GM12801 (cell line): ENCODE measurements around the gene AP2A2.

Experiments
- CTCF ChIP-seq: IDR thresholded peaks from one replicate; pipeline ENCODE4 v1.5.1; 2011; ENCODE audit warnings: control low read depth; ENCODE audit not compliant: insufficient read length; ENCODE audit errors: extremely low read depth

Gene AP2A2

GRCh38 chr11:886568-886967 lies 39.1 kb upstream of the AP2A2 start:
- no peak for TF ChIP-seq CTCF

DNA sequence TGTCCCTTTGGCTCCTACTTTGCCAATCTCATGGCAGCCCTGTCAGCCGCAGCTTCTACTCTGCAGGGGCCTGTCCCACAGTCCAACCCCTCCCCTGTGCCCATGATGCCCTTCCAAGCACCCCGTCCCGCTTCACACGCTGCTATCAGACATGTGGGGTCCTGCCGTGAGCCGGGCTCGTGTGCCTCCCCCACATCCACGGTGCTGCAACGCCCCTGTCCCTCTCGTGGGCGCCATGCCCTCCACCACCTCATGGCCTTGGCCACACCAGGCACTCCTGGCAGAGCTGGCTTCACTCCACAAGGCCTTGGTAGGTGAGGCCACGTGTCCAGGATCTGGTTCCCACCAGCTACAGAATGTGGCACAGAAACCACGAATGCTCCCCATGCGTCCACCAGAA lies 38.1 kb upstream of the AP2A2 start:
- no peak for TF ChIP-seq CTCF

DNA sequence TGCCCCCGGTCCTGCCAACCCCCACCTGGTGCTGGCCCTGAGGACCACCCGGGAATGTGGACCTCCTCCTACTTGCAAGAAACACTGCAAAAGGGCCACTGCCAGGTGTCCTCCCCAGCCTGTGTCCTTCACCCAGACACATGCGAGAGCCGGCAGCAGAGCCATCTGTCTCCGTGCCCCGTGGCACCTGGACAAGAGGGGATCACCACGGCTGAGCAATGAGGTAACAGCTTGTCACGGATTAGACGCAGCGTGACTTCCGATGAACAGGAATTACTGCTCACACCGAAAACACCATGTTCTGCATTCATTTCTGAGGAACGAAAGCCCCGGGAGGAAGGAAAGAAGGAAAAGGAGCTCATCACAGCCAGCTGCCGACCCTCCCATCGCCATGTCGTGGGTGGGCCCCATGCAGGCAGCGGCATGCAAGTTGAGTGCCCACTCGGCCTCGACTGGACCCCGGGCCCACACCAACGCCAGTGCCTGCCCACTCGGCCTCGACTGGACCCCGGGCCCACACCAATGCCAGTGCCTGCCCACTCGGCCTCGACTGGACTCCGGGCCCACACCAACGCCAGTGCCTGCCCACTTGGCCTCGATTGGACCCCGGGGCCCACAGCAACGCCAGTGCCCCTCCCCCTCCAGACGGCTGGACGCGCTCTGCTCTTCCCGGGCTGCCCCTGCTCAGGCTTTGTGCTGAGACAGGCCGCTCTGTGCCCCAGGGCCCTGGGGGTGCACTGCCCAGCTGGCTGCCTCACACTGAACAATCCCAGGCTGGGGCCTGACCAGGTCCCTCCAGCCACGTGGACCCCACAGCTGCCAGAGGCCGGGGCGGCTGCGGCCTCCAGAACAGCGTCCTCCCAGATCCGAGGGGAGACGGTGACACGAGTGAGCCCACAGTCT lies 37.1 kb upstream of the AP2A2 start:
- no peak for TF ChIP-seq CTCF

DNA sequence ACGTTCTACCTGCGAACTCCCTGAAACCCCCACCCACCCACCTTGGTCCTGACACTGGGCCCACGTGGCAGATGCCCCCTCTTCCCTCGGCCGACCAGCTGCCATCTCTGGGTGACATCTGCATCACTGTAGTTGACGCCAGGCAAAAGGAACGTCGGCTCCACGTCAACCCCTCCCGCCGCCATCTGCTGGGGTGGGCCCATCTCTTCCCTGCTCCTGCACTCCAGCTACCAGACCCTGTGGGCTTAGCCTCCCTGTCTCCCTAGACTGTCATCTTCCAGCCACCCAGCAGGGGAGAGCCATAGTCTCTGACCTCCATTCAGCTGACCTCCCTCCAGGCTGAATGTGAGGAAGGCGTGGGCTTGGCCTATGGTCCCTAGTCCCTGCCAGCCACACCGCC lies 36.4 kb upstream of the AP2A2 start:
- no peak for TF ChIP-seq CTCF

DNA sequence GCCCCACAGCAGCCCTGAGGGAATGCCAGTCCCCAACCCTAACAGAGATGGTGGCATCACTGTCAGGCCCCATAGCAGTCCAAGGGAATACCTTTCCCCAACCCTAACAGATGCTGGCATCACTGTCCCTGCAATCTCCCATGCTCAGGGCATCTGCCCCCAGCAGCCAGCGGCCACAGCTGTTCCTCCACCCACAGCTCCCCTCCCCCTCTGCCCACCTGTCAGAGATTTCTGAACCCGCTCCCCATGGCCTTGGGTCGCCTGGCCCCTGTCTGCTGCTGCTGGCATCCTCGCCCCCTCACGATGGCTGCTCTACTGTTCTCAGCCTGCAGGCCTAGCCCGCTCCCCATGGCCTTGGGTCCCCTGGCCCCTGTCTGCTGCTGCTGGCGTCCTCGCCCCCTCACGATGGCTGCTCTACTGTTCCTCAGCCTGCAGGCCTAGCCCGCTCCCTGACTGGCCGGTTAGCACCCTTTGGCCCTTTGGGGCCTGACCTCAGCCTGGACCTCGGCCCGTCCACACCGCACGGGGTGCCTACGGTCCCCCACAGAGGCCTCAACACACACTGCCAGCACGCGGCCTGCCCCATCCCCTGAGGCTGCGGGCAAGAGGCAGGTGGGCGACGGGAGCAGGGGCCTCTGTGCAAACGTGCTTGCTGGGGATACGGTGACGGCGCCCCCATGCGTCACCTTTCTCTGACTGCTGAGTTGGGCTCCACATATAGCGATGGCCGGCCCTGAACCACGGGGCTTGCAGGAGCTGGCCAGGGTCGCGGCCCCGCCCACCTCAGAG lies 35.8 kb upstream of the AP2A2 start:
- TF ChIP-seq CTCF, result no peak

DNA sequence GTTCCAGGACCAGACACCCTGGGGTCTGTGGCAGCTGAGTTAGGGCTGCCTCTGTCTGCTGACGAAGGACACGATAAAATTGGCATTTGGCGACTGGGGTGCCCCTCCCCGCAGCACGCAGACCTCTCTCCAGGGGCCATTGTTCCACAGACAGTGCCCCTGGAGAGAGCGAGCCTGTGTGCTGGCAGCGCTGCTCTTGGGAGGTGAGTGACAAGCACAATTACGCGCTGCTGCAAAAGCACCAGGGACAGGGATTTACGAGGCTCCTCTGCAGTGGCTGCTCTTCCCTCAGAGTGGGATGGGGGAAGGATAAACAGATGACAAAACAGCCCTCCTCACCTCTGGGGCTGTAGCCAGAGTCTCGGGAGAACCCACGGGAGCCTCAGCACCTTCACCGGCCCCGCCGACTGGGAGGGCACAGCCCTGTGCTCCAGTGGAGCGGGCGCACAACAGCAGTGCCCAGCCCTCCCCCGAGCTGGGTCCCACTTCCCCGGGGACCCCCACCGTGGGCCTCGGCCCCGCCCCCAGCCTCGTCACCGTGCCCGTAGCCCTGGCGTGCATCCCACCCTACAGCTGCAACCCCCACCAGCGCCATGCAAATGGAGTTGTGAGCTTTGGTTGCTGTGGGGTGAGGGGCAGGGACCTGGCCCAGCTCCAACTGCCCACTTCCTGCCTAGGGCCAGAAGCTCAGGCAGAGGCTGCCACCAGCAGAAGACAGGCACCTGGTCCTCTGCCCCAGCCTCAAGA lies 34.7 kb upstream of the AP2A2 start:
- TF ChIP-seq CTCF, result no peak

- no peak for TF ChIP-seq CTCF
Observed at GRCh38 chr11:893008-893654, 32.5 kb upstream of the AP2A2 start.
